Nephron (organoid): ENCODE data around the gene KDM4B.
"Not testable (repeated sequence)": the region's sequence is repeated elsewhere in the genome, so short reads cannot be mapped to it uniquely, and the experiment has no call there.

Source experiments
- H3K27ac Mint-ChIP-seq, 3 experiments: 2 replicates each; pipeline ENCODE4 v1.8.0; 2020; ENCODE audit warnings: mixed read lengths in 3 of 3, mild to moderate bottlenecking in 2 of 3, moderate library complexity in 1 of 3
- H3K27me3 Mint-ChIP-seq: 2 replicates; pipeline ENCODE4 v1.8.0; 2021; ENCODE audit warnings: low read depth, mild to moderate bottlenecking, moderate library complexity, mixed read lengths
- H3K36me3 Mint-ChIP-seq: 2 replicates; pipeline ENCODE4 v1.8.0; 2020; ENCODE audit warnings: low read depth, mixed read lengths
- H3K4me1 Mint-ChIP-seq: 2 replicates; pipeline ENCODE4 v1.8.0; 2020; ENCODE audit warnings: mixed read lengths
- H3K4me3 Mint-ChIP-seq, 3 experiments: 2 replicates each; pipeline ENCODE4 v1.8.0; 2020; ENCODE audit warnings: mild to moderate bottlenecking in 3 of 3, mixed read lengths in 3 of 3, moderate library complexity in 2 of 3
- H3K9me3 Mint-ChIP-seq: 2 replicates; pipeline ENCODE4 v1.8.0; 2020; ENCODE audit warnings: mixed read lengths
- CTCF ChIP-seq, 3 experiments: fragments of 200-600 bp; sonication (generic); IDR thresholded peaks; one replicate each; pipeline ENCODE4 v1.5.0; 2021; ENCODE audit warnings: antibody characterized with exemption in 3 of 3; ENCODE audit not compliant: unreplicated experiment in 3 of 3

KDM4B gene

GRCh38 chr19:4932711-4933110 is 36.2 kb upstream of the KDM4B start:
- no peak overlapping the region for H3K27ac Mint-ChIP-seq
- no peak for TF ChIP-seq CTCF (IDR thresholded peaks at IDR 0.05; ENCODE audit: unreplicated experiment in 3 of 3)
- no peaks in the 10 kb centered on the region for H3K4me1 Mint-ChIP-seq
- H3K36me3 Mint-ChIP-seq, result peaks cover 58% of the 10 kb centered on the region
- H3K9me3 Mint-ChIP-seq, result no peaks in the 10 kb centered on the region
- H3K27me3 Mint-ChIP-seq, result no peaks in the 10 kb centered on the region
- no peak overlapping the region for H3K4me3 Mint-ChIP-seq

GRCh38 chr19:4933528-4933927 is 35.4 kb upstream of the KDM4B start:
- TF ChIP-seq CTCF (IDR thresholded peaks at IDR 0.05; ENCODE audit: unreplicated experiment in 3 of 3), result no peak
- Mint-ChIP-seq H3K4me1 (no peaks in the 10 kb centered on the region), H3K36me3 (peaks cover 65% of the 10 kb centered on the region), H3K4me3 (no peak overlapping the region), H3K27me3 (no peaks in the 10 kb centered on the region), H3K9me3 (no peaks in the 10 kb centered on the region), H3K27ac (no peak overlapping the region)

- Mint-ChIP-seq H3K27me3 (no peaks in the 10 kb centered on the region), H3K36me3 (peaks cover 68% of the 10 kb centered on the region), H3K9me3 (no peaks in the 10 kb centered on the region), H3K27ac (no peak overlapping the region), H3K4me3 (no peak overlapping the region), H3K4me1 (no peaks in the 10 kb centered on the region)
- TF ChIP-seq CTCF (IDR thresholded peaks at IDR 0.05; ENCODE audit: unreplicated experiment in 3 of 3), result no peak
Observed at GRCh38 chr19:4935444-4935843, 33.5 kb upstream of the KDM4B start.

GRCh38 chr19:4937060-4937459 is 31.9 kb upstream of the KDM4B start:
- no peak overlapping the region for H3K27ac Mint-ChIP-seq
- no peaks in the 10 kb centered on the region for H3K27me3 Mint-ChIP-seq
- peaks cover 59% of the 10 kb centered on the region for H3K36me3 Mint-ChIP-seq
- no peaks in the 10 kb centered on the region for H3K9me3 Mint-ChIP-seq
- H3K4me1 Mint-ChIP-seq, result no peaks in the 10 kb centered on the region
- H3K4me3 Mint-ChIP-seq, result no peak overlapping the region
- TF ChIP-seq CTCF (IDR thresholded peaks at IDR 0.05; ENCODE audit: unreplicated experiment in 3 of 3), result no peak

- peaks cover 47% of the 10 kb centered on the region for H3K36me3 Mint-ChIP-seq
- H3K27me3 Mint-ChIP-seq, H3K4me1 Mint-ChIP-seq, H3K27ac Mint-ChIP-seq, H3K9me3 Mint-ChIP-seq, H3K4me3 Mint-ChIP-seq: not testable (repeated sequence)
Observed at GRCh38 chr19:4938461-4938860, 30.5 kb upstream of the KDM4B start.

GRCh38 chr19:4939466-4939865 is 29.4 kb upstream of the KDM4B start:
- H3K36me3 Mint-ChIP-seq, result peaks cover 39% of the 10 kb centered on the region

GRCh38 chr19:4941638-4942169 is 27.2 kb upstream of the KDM4B start:
- H3K9me3 Mint-ChIP-seq, H3K4me3 Mint-ChIP-seq, H3K27me3 Mint-ChIP-seq, H3K27ac Mint-ChIP-seq, H3K4me1 Mint-ChIP-seq: not testable (repeated sequence)
- peaks cover 27% of the 10 kb centered on the region for H3K36me3 Mint-ChIP-seq

More at GRCh38 chr19:4939466-4939865, 29.4 kb upstream of the KDM4B start:
- no peaks in the 10 kb centered on the region for H3K4me1 Mint-ChIP-seq
- H3K27me3 Mint-ChIP-seq, result no peaks in the 10 kb centered on the region
- no peaks in the 10 kb centered on the region for H3K9me3 Mint-ChIP-seq
- no peak for TF ChIP-seq CTCF (IDR thresholded peaks at IDR 0.05; ENCODE audit: unreplicated experiment in 3 of 3)
- no peak overlapping the region for H3K4me3 Mint-ChIP-seq
- H3K27ac Mint-ChIP-seq, result no peak overlapping the region

- H3K36me3 Mint-ChIP-seq, result peaks cover 55% of the 10 kb centered on the region
- not testable (repeated sequence) for H3K9me3 Mint-ChIP-seq, H3K4me3 Mint-ChIP-seq
Observed at GRCh38 chr19:4950650-4951049, 18.3 kb upstream of the KDM4B start.

More at GRCh38 chr19:4950650-4951049, 18.3 kb upstream of the KDM4B start:
- not testable (repeated sequence) for H3K27me3 Mint-ChIP-seq, H3K4me1 Mint-ChIP-seq, H3K27ac Mint-ChIP-seq
